ENCODE results near the gene DMP1. TPM values are rescaled to one million over a fixed set of nuclear protein-coding genes. Genes with fewer than 3 reads are reported as not detected.

DMP1 gene
- total and polyA plus RNA-seq, 2 donors (not counting 3 experiments of a cell fraction or from before 2014, with no cell fraction given) = not detected

DNA sequence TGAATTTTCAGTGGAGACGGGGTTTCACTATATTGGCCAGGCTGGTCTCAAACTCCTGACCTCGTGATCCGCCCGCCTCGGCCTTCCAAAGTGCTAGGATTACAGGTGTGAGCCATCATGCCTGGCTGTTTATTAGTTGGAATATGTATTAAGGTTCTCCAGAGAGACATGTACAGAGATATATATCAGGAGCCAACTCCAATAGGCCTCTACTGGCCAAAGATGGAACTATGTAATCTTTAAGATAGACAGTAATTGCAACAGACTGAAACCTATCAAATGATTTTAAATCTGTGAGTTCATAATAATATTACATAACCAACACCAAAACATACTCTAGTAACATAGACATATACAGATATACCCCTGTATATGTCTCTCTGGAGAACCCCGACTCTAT is 5.8 kb upstream of the DMP1 start:
- intact Hi-C loops (cut with micrococcal nuclease) = no loop called here
- dilution Hi-C loops (cut with MboI; ENCODE audit: extremely low pct_ligation_motif_present, low sequenced_read_pairs) = no loop called here
- TF ChIP-seq EZH2 (IDR thresholded peaks at IDR 0.05; ENCODE audit: borderline replicate concordance, low read depth, low read length, severe bottlenecking) (no peak), POLR2A (IDR thresholded peaks at IDR 0.05; ENCODE audit: low read depth, low read length) (no peak), POLR2AphosphoS5 (IDR thresholded peaks at IDR 0.05; ENCODE audit: insufficient read depth, low read depth, low read length) (no peak), MYC (IDR thresholded peaks at IDR 0.05; ENCODE audit: low read depth, low read length) (no peak), JUN (IDR thresholded peaks at IDR 0.05; ENCODE audit: borderline replicate concordance, insufficient read depth, insufficient read length, low read depth) (no peak), GATA2 (IDR thresholded peaks at IDR 0.05; ENCODE audit: insufficient read depth, insufficient read length, low read depth, low read length) (no peak), FOS (IDR thresholded peaks at IDR 0.05; ENCODE audit: borderline replicate concordance, insufficient read depth, low read length) (no peak)
- TF ChIP-seq, protein P1, sequence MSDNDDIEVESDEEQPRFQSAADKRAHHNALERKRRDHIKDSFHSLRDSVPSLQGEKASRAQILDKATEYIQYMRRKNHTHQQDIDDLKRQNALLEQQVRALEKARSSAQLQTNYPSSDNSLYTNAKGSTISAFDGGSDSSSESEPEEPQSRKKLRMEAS (IDR thresholded peaks at IDR 0.05; ENCODE audit: insufficient read depth, insufficient read length) = no peak
- TF ChIP-seq, protein P2, sequence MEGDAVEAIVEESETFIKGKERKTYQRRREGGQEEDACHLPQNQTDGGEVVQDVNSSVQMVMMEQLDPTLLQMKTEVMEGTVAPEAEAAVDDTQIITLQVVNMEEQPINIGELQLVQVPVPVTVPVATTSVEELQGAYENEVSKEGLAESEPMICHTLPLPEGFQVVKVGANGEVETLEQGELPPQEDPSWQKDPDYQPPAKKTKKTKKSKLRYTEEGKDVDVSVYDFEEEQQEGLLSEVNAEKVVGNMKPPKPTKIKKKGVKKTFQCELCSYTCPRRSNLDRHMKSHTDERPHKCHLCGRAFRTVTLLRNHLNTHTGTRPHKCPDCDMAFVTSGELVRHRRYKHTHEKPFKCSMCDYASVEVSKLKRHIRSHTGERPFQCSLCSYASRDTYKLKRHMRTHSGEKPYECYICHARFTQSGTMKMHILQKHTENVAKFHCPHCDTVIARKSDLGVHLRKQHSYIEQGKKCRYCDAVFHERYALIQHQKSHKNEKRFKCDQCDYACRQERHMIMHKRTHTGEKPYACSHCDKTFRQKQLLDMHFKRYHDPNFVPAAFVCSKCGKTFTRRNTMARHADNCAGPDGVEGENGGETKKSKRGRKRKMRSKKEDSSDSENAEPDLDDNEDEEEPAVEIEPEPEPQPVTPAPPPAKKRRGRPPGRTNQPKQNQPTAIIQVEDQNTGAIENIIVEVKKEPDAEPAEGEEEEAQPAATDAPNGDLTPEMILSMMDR (IDR thresholded peaks at IDR 0.05; ENCODE audit: extremely low read depth in 1 of 2, insufficient read depth in 1 of 2, low read depth in 1 of 2, low read length in 2 of 2) = no peak

More for the DNA sequence above, 5.8 kb upstream of the DMP1 start:
- Histone ChIP-seq H2AFZ (ENCODE audit: low read depth, low read length) (no peak overlapping the region), H3K4me2 (ENCODE audit: insufficient read depth, low read length) (no peak overlapping the region), H3K27ac (ENCODE audit: insufficient read depth, low read depth, low read length) (no peak overlapping the region), H3K4me3 (replicated peaks in 1 of 3; ENCODE audit: insufficient read depth in 1 of 3, low read depth in 1 of 3, low read length in 3 of 3) (no peak overlapping the region), H3K79me2 (ENCODE audit: control insufficient read depth, insufficient read depth, low read length) (no peaks in the 10 kb centered on the region), H3K36me3 (ENCODE audit: control insufficient read depth in 2 of 2, extremely low read depth in 1 of 2, insufficient read depth in 2 of 2, low read length in 2 of 2) (no peaks in the 10 kb centered on the region), H3K9ac (replicated peaks; ENCODE audit: extremely low read depth, insufficient read depth, low read length) (no peak overlapping the region), H3K27me3 (ENCODE audit: control insufficient read depth in 2 of 2, insufficient read depth in 2 of 2, low read length in 2 of 2) (no peaks in the 10 kb centered on the region), H3K4me1 (ENCODE audit: control insufficient read depth, extremely low read depth, insufficient read depth, low read length) (no peaks in the 10 kb centered on the region), H3K9me1 (replicated peaks; ENCODE audit: control insufficient read depth, extremely low read depth, insufficient read depth, low read length) (no peaks in the 10 kb centered on the region), H4K20me1 (replicated peaks; ENCODE audit: control insufficient read depth, extremely low read depth, insufficient read depth, low read length) (no peaks in the 10 kb centered on the region), H3K9me3 (replicated peaks; ENCODE audit: control insufficient read depth, insufficient read depth, low read length) (no peaks in the 10 kb centered on the region)
- DNase-seq (ENCODE audit: low read depth, low spot score) (no peak), FAIRE-seq (no peak)
- BruUV-seq (replicated peaks) = no TSS peak
- ChIA-PET POLR2A (no interaction called here), CTCF (interaction anchor here (0.8 to 1.4 kb wide), 2 partner anchors 11 to 19 kb away, joined by 3 read pairs; no protein-coding TSS in a partner anchor)

All from endothelial cell of umbilical vein (primary cell).